NCI-H2196 treated with DMSO at 0.1 percent for 48 hours (cell line): ENCODE measurements around the gene MYO9B.
A peak's percentile ranks its signal among the peaks of the same experiment; 100 is the strongest.

Experiments
- DNase-seq: peaks from one replicate; lab custom pipeline; 2025; ENCODE audit not compliant: unreplicated experiment; lab: John Stamatoyannopoulos, UW

The MYO9B gene

DNA sequence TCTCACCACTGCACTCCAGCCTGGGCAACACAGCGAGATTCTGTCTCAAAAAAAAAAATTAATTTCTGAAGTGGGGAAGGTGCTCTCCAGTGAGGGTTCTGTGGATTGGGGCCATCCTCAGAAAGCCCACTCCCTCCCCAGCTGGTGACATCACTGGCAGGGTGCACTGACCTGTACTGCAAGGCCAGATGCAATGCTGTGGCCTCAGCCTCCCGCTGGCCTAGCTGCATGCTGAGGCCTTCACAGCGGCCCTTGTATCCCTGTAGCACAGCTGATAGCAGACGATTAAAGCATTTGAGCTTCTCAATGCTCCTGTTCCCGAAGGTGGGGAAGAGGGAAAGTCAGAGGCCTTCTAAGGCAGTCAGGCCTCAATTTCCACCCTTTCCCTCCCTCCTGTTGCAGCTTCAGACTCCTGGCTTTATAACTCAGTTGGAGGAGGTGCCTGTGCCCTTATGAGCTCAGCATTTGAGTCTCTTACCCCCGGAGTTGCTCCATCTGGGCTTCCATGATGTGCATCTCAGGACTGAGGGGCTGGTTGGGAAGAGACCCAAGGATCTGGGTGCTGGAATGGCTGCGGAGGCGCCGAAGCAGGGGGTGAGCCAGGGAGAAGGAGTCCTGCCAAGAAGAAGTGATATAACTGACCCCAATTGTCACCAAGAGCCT lies 183.7 kb downstream of the MYO9B start:
- no peak for DNase-seq

DNA sequence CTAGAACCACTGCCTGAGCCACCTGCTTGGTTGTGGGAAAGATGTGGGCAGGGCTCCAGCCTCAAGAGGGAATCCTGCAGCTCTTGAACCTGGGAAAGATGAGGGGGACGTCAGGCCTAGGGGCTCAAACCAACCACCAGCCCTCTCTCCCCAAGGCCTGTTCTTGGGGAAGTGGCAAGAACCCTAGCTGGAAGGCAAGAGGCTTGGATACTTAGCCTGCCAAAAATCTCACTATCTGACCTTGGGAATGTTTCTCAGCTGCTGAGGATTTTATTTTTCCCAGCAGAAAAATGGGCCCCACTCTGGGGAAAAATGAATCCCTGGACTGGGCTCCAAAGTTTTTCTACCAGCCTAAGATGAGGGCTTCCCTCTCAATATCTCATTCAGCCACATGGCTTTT lies 184.4 kb downstream of the MYO9B start:
- DNase-seq: no peak

DNA sequence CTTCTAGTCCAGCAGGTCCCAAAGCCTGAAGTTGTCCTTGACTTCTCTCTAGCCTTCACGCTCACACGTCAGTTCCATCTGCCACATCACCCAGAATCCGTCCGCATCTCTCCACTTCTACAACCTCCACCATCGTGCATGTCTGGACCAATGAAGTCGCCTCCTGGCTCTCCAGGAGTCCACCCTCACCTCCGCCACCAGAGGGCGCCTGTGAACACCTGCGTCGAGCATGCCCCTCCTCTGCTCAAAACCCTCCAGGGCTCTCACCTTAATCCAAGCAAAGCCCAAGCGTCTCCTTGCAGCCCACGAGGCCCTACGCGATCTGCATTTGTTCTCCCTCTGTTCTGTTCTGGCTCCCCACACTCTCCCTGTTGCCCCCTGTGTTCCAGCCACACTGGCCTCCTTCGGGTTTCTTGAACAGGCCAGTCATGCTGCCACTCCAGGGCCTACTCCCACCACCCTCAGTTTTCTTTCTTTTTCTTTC lies 185.3 kb downstream of the MYO9B start:
- DNase-seq: peak; percentile 74

DNA sequence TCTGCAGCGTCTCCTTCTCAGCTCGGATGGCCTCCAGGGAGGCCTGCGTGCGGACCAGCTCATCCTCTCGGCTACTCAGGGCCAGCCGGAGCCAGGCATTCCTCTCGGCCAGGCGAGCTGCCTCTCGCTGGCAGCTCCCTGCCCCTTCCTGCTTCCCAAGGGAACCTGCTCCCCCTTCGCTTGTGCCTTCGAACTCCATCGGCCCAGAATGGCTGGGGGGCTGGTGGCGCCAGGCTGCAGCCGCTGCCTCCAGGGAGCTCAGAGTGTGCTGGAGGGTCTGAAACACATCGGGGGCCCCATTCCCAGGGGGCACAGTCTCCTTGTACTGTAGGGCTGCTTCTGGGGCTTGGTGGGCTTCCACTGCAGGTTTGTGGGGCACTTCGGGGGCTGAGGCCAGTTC lies 187.0 kb downstream of the MYO9B start:
- no peak for DNase-seq
